DMS114 treated with DMSO at 0.1 percent for 48 hours (cell line): ENCODE results near the gene DGKB.

Experiments
- DNase-seq: peaks from one replicate; lab custom pipeline; 2025; ENCODE audit not compliant: unreplicated experiment; lab: John Stamatoyannopoulos, UW

The DGKB gene

GRCh38 chr7:14400271-14400670 is 502.3 kb downstream of the DGKB start:
- DNase-seq = no peak

- no peak for DNase-seq
Observed at GRCh38 chr7:14398526-14398925, 504.0 kb downstream of the DGKB start.

GRCh38 chr7:14395860-14396259 is 506.7 kb downstream of the DGKB start:
- DNase-seq = no peak

- no peak for DNase-seq
Observed at GRCh38 chr7:14394786-14395185, 507.8 kb downstream of the DGKB start.

- DNase-seq = no peak
Observed at GRCh38 chr7:14389595-14389994, 513.0 kb downstream of the DGKB start.

DNA sequence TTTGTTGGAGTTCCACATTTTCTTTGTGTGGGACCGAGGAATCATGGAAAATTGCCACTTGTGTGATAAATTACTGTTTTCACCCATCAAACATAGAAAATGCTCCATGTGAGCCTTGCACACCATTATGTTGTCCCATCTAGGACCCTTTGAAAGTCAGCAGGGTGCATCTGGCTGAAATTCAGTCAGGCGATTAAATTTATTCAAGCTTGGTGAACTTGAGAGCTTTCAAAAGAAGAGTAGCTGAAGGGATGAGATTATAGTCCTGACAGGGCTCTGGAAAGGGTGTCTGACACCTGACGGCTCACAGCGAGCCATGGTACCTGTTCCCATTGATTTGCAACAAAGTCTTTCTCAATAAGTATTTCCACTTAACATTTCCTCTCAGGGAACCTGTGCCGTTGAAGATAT is 513.4 kb downstream of the DGKB start:
- DNase-seq = no peak

- no peak for DNase-seq
Observed at GRCh38 chr7:14385074-14385473, 517.5 kb downstream of the DGKB start.

- DNase-seq = no peak
Observed at GRCh38 chr7:14381936-14382335, 520.6 kb downstream of the DGKB start.

GRCh38 chr7:14381306-14381705 is 521.2 kb downstream of the DGKB start:
- DNase-seq = no peak

DNA sequence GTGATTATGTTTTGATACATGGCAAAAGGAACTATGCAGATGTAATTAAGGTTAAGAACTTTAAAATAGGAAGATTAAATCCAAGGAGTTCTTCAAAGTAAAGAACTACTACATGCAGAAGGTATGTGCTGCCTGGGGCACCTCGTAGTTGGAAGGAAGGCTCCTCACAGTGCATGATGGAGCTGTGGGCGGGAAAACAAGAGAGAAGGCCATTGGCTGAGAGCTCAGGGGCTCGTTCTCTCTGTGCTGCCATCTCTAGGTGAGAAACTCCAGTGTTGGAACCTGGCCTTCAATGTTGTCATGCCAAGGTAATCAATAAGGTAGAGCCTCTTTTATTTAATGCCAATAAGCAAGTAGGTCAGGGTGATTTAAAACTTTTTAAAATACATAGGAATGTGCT is 521.7 kb downstream of the DGKB start:
- no peak for DNase-seq

DNA sequence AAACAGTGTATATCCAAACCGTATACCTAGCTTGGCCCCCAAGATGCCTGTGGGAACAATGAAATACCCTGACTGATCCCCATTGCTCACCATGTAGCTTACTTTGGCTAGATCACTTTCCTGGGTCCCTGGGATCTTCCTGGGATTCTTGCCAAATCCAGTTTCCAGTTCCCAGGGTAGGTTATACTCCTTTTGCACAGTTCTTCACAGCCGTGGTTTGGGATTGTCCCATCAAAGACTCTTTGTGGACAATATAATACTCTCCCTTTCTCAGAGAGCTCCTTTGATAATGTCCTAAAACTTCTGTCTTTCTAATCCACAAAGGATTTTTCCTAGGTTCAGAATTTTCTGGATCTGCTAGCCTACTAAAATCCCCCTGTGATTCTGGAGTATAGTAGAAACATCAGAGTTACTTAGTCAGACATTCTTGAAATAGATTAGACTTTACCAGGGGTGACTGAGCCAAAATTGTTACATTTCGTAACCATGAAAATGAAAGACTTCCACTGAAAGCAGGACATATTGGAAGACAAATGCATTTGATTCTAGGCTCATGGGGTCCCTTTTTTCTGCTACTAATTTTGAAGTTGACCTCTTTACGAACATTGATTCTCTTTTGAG is 524.8 kb downstream of the DGKB start:
- no peak for DNase-seq

- DNase-seq = no peak
Observed at GRCh38 chr7:14376711-14377110, 525.8 kb downstream of the DGKB start.

DNA sequence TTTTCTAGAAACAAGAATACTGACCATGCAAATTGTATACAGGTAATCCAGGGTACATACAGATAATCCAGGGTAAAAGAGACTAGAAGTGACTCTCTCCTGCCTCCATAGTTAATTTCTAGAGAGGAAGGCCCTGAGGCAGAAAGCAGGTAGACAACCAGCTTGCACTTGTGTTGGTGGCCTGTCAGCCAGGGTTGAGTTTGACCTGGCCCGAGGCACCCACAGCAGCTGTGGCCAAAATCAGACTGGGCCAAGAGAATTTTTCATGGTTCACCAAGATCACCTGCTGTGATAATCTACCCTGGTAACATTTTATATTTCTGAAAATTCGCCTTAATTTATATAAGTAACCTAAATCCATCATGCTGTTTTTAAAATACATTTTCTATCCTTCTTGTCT is 526.6 kb downstream of the DGKB start:
- DNase-seq = no peak

DNA sequence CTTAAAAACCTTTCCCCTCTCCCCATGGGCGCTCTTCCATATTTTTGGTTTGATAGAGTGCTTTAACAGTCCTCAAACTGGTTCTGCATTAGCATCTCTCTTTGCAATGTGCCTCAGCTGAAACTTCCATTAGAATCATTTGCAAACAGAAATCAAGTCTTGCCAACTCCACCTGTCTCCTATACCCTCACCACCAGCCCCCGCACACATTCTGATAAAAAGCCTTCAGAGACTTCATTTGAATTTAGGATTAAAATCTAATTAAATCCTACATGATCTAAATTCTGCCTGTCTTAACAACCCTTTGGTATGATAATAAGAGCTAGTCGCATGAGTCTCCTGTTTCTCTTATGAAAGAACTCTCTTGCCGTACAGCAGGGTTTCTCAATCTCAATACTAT is 528.2 kb downstream of the DGKB start:
- DNase-seq = no peak

DNA sequence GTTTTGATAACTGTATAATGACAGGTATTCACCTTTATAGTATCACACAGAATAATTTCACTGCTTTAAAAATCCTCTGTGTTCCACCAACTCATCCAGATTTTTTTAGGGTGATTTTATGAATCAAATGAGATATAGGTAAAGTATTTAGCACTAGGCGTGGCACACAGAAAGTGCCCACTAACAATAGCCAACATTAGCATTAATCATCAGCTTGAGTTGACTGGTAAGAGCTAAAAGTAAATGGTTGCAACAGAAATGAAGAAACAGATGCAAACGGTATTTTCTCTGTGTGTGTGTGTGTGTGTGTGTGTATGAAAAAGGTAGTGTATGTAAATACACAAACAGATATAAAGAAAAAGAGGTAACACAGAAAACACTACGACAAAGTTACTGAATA is 534.3 kb downstream of the DGKB start:
- no peak for DNase-seq

DNA sequence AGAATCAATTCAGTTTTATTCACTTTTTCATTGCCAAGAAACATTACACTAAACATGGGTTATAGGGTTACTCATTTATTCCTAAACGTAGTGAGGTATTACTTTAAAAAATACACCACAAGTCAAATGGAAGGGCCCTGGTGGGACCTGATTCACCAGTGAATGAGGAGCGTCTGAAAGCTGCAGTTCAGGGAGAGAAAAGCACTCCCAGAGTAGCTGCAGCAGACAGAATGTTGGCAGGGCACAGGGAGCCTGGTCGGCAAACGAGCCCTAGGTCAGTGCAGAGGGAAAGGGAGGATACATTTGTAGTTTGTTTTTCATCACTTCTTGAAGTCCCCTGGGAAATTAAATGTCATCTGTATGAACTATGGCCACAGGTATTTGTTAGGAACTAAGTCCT is 551.4 kb downstream of the DGKB start:
- no peak for DNase-seq

DNA sequence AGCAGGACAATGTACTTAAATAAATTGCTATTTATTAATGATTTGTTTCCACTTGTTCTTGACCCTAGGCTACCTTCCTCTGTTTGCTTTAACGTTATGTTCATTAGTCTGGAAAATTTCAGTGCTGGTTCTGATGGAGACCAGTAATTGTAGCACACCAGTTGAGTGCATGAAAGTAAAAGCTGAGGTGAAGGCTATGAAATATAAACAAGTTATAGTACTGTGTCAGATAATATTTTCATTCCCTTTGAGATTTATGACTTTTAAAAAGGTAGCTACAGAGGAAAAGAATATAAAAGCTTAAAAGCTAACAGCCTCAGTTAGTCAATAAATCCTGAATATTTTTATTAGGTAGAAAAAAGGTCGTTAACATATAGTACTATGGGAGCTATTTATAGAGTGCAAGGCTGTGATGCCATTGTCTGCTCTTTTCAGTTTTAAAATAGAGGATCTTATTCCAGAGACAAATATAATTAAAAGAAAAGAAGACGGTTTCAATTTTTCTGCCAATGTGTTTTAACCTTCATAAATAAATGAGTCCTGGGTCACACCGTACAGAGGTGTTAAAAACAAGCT is 561.3 kb downstream of the DGKB start:
- no peak for DNase-seq

DNA sequence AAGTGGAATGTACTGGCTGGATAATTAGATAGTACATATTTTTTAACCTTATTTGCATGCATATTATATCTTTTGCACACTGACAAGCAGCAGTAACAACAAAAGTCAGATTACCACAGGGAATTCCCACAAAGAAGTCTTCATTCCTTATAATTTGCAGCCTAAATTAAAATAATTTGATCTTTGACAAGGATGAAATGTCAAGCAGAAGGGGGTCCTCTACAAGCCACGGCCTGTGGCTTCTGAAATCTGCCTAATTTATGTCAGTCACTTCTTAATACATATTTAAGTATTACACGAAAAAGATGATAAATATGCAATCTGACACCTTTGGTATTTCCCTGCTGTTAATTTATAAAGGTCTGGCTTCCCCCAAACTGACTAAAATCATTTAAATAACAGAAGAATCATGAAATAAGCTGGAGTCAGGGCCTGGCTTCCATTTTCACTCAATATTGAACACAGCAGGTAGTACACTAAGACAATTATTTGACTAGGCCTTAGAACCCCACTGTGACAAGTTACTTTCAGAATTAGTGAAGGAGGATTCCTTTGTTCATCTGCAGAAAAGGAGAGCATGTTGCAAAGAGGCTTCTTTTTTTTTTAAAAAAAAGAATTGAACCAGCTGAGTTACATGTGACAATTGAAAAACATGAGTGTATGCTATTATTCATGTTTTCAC is 562.0 kb downstream of the DGKB start:
- no peak for DNase-seq

DNA sequence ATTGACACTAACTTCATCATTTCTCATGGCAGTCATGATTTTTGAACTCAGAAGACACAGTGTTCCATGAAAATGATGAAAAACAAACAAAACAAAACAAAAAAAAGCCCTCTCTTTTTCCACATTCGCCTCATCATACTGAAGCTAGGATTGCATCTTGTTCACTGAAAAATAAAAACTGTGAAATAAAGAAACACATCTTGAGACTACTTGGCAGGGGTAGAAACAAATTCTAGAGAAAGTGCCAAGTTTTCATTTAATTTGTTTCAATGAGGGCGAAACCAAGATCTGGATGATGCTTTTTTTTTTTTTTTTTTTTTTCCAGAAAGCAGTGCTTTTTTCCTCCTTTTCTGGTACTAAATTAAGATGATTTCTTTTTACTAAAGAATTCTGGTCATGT is 562.7 kb downstream of the DGKB start:
- no peak for DNase-seq

- DNase-seq = no peak
Observed at GRCh38 chr7:14336256-14336655, 566.3 kb downstream of the DGKB start.

DNA sequence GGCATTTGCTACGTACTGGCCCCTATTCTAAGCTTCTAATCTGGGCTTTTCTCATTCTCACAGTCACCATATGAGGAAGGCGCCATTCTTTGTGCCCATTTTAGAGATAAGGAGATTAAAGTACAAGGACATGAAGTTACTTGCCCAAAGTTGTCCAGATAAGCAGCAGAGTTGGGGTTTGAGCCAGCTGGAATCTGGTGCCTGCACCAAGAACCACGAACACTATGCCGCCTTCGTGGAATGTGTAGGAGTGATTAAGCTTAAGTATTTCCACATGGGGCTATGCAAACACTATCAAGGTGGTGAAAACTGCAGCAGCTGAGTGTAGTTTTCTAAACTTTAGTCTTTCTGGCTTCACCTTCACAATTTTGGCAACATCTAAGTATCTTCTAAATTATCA is 570.4 kb downstream of the DGKB start:
- DNase-seq = no peak

GRCh38 chr7:14324767-14325166 is 577.8 kb downstream of the DGKB start:
- no peak for DNase-seq

GRCh38 chr7:14322724-14323123 is 579.8 kb downstream of the DGKB start:
- DNase-seq = no peak
